ENCODE measurements around the gene HPGD.

GRCh38 chr4:174521800-174522182 is 497 bp downstream of the HPGD start:
- no peak for TF ChIP-seq CTCF (IDR thresholded peaks at IDR 0.05; ENCODE audit: low read depth, low read length, poor library complexity, severe bottlenecking)
- TF ChIP-seq EZH2phosphoT487 (IDR thresholded peaks at IDR 0.05; ENCODE audit: borderline replicate concordance, low read length): no peak
